ENCODE results near the gene RTN4RL1. TPM values are rescaled to one million over a fixed set of nuclear protein-coding genes. Genes with fewer than 3 reads are reported as not detected.

The RTN4RL1 gene, protein sequence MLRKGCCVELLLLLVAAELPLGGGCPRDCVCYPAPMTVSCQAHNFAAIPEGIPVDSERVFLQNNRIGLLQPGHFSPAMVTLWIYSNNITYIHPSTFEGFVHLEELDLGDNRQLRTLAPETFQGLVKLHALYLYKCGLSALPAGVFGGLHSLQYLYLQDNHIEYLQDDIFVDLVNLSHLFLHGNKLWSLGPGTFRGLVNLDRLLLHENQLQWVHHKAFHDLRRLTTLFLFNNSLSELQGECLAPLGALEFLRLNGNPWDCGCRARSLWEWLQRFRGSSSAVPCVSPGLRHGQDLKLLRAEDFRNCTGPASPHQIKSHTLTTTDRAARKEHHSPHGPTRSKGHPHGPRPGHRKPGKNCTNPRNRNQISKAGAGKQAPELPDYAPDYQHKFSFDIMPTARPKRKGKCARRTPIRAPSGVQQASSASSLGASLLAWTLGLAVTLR
- total RNA-seq (2014; rRNA removed; shearing (Covaris generic)) = 0.12 and 0.67 TPM in 2 replicates

GRCh38 chr17:2025220-2025621 is at the start of gene RTN4RL1:
Gene RTN4RL1 (minus strand): TSS chr17:2025334. CDS start chr17:2024865, 469 bp downstream.
- peak; percentile 72 for DNase-seq (ENCODE audit: low read depth)

GRCh38 chr17:2074919-2075318 is 49.8 kb upstream of the RTN4RL1 start:
- no peak for DNase-seq (ENCODE audit: low read depth)

DNA sequence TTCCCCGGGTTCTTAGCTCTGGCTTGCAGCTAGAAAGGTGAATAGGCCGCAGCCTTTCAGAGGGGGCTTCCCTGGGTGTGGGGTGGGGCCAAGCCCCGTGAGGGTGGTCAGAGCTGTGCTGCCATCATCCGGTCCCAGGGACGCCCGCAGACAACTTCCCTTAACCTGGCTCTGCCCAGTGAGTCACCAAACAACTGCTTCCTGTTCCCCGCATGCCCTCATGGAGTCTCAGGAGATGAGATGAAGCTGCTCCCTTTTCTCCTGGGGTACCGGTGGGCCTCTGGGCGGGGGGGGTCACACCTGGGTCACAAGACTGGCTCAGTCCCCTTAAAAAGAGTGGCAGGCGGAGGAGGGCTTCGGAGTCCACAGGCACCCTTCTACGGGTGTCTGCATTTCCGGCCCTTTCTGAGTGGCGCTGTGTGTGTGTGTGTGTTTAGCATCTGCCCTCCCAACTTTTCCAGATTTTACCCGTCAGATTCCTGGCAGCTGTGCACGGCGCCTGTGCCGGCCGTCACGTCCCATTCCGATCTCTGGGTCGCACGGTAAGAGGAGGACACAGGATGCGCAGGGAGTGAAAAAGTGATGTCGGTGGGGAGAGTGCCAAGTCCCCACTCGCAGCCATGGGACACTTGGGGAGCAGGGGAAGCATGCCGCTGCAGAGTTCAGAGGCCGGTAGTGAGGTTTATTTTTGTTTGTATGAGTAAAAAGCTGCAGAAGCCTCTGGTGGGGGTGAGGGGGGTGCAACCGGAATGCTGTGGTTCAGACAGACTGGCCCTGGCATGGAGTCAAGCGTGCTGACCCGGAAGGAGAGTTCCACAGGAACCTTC is 46.5 kb upstream of the RTN4RL1 start:
- peak; percentile 78 for DNase-seq (ENCODE audit: low read depth)

- DNase-seq (ENCODE audit: low read depth) = no peak
These were observed 45.9 kb upstream of the RTN4RL1 start for GRCh38 chr17:2071024-2071385.

DNA sequence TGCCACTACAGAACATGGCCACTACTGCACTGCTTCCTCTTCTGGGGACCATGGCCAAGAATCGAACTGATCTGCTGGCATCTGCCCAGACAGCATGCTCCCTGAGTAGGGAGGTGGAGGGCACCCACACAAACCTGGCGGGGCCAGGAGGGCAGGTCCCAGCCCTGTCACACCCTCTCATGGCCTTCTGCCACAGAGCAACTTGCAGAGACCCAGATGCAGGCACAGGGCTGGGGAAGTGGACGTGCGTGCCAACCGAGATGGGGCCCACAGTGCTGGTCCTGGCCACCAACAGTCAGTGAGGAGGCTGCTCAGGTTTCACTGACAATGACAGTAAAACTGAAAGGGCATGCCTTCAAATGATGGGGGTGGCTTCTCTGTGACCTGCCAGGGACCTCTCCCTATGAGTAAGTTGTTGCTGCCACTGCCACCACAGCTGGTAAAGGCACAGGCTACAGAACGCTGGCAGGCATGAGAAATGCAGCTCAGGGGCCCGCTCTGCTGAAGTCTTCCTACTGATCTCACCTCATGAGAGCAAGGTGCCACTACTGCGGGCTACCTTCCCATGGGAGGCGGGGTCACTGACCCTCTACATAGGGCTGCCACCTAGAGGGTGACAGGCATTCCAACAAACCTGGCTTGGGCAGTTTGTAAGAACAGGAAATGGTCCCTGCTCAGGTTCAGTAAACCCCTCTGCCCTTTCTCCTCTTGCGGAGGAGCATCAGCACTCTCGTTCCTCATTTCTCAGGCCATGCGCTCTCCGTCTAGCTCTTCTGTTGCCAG is 45.3 kb upstream of the RTN4RL1 start:
- peak; percentile 82 for DNase-seq (ENCODE audit: low read depth)

DNA sequence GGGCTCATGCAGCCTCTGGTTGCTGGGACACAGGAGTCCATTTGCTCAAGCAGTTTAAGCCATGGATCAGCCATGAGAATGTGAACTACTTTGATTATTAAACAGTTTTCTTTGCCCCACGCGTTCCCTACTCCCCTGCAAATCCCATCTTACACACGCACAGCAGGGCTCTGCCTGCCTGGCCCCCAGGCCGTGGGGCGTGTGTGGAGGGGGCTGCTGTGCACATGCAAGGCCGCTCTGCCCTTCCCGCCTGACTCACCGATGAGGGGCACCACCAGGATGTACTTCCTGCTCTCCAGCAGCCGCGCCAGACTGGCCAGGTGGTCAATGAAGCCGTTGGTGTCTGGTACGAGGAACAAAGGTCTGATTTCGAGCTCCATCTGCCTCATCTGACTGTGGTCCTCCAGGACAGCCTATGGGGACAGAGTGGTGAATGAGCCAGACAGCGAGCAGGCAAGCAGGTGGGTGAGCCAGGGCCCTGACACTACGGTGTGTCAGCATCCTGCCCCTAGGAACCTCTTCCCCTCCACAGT is 43.5 kb upstream of the RTN4RL1 start:
- DNase-seq (ENCODE audit: low read depth) = peak; percentile 74

- peak; percentile 87 for DNase-seq (ENCODE audit: low read depth)
These were observed 42.9 kb upstream of the RTN4RL1 start for GRCh38 chr17:2068031-2068518.

DNA sequence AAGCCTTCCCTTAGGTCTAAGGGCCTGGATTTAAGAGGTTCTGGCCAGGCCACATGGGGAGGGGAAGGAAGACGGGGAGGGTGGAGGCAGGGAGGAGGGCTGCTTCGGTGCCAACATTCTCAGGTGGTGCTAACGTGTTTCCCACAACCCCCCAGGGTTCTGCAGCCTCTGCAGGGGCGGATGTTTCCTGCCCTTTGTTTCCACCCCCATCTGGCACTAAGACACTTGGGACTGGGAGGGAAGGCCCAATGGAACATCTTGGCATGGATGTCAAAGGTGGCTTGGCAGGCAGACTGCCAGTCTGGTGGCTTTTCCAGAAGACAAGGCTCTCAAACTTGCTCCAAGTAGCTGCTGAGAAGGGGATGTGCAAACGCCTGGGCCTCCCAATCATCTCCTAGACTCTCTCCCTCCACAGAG is 42.5 kb upstream of the RTN4RL1 start:
- peak; percentile 91 for DNase-seq (ENCODE audit: low read depth)

GRCh38 chr17:2067048-2067561 is 42.0 kb upstream of the RTN4RL1 start:
- no peak for DNase-seq (ENCODE audit: low read depth)

GRCh38 chr17:2065949-2066400 is 40.8 kb upstream of the RTN4RL1 start:
- DNase-seq (ENCODE audit: low read depth) = no peak

- DNase-seq (ENCODE audit: low read depth) = no peak
These were observed 40.0 kb upstream of the RTN4RL1 start for GRCh38 chr17:2064980-2065785.

DNA sequence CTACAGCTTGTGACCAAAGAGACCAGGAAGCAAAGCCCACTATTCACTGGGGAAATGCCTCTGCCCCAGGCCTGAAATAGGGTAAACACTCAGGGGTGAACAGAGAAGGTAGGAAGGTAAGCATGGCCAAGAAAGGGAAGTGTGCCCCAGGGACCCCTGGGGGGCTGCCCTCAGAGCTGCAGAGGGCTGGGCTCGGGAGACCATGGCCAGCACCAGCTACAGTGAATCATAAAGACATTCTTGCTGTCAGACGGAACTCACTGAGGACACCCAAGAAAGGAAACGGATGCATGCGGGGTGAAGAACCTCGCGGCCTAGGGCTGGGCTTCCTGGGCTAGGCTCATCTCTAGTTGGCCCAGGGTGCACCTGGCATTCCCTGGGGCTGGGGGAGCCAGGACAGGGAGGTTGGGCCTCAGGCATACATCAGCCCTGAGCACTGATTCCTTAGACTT is 39.4 kb upstream of the RTN4RL1 start:
- DNase-seq (ENCODE audit: low read depth) = no peak

DNA sequence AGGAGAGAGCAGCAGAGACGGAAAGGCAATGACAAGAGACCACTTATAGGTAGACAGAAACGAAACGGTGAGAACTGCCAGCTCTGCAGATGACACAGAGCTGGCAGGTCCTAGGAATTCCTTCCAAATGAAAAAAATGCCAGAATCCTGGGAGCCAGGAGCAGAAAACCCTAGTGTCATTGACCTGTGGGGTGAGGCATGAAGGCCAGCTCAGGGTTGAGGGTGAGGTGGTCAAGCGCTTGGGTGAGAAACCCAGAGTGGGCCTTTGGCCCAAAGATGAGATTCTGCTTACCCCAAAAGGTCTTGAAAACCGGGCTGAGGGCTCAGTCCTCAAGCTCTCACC is 39.0 kb upstream of the RTN4RL1 start:
- no peak for DNase-seq (ENCODE audit: low read depth)

GRCh38 chr17:2063261-2064146 is 38.4 kb upstream of the RTN4RL1 start:
- no peak for DNase-seq (ENCODE audit: low read depth)

DNA sequence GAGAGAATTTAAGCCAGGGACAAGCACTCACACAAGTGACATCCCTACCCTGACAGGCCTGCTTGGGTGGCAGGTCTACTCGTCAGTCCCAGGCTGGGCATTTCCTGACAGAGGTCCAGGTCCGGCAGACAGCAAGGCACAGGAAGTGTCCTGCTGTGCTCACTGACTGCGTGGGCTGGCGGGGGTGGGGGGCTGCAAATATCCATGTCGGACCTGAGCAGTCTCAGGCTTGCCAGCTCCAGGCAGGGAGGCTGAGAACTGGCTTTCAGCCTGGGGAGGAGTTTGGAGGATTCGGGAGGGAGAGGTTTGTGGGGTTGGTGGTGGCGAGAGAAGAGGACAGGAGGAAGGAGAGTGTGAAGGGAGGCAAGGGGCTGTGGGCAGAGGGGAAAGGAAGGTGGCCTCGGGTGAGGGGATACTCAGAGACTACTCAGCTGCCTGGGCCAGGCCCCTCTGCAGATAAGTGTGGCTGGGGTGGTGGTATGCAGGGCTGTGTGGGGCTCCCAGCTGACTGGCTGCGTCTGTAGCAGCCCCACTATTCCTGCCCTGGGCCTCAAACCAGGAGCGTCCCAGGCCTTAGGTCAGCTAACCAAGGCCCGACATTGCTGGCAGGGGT is 37.5 kb upstream of the RTN4RL1 start:
- DNase-seq (ENCODE audit: low read depth) = no peak

DNA sequence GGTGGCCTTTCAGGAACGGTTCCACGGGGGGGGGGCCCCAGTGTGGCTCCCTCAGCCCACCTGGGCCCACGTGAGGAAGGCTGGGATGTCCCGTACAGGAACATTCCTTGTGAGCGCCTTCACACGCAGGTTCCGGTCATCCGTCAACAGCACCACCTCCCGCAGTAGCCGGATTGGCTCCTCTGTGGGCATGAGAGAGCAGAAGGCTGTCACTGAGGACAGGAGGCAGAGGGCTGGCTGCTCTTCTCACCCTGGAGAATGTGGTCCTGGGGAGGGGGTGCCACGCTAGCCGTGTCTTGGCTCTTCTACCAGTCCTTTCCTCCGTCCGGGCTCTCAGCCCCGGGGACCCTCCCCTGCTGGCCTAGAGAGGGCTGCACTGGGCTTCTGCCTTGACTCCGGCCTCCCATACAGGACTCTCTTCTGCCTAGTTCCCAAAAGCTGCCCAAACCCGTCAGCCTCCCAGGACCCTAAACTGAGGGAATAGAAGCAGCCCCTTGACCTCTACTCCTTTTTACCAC is 36.4 kb upstream of the RTN4RL1 start:
- DNase-seq (ENCODE audit: low read depth) = no peak

DNA sequence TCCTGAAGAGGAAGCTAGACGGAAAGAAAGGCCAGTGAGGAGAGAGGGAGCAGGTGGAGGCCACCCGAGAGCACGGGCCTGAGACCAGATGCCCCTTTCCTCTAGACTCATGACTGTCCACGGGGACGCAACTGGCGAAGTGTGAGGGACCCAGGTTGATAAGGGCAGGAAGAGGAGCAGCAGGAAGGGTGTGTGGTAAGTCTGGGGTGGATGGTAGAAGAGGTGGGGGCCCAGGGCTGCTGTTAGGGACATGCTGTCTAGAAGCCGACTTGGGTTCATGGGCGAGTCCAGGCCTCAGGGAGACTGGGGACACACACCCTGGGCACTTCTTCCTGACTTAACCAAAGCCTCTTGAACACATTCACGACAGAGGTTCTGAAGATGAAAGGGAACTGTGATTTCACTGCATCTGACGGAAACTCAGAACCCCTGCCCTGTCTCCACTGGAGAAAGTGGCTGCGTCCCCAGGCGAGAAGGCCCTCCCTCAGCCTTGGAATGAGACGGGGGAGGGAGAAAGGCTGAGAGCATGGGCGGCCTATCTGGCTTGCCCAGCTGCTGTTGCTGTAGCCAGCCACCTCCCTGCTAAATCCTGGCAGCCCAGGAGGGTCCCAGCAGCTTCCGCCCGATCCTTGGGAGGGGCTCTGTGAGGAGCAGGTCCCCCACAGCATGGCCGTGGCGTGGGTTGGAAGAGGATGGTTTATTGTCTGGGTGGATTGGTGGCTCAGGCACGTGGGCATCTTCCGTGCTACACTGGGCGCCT is 35.7 kb upstream of the RTN4RL1 start:
- no peak for DNase-seq (ENCODE audit: low read depth)

- no peak for DNase-seq (ENCODE audit: low read depth)
These were observed 35.2 kb upstream of the RTN4RL1 start for GRCh38 chr17:2060385-2060658.
